ENCODE data around the gene PKD1. TPM values are rescaled to one million over a fixed set of nuclear protein-coding genes. Genes with fewer than 3 reads are reported as not detected.

Gene PKD1
- total RNA-seq, result 195 TPM

GRCh38 chr16:2135770-2136490, at the start of gene PKD1:
TSS of gene PKD1 (minus strand) at chr16:2135898. CDS start at chr16:2135689, 209 bp downstream.

GRCh38 chr16:2155091-2155950, 19.6 kb upstream of the PKD1 start, which contains the start of gene TRAF7:
TSS of gene TRAF7 (plus strand) at chr16:2155782. CDS start at chr16:2163921, 8,139 bp downstream.

GRCh38 chr16:2147981-2148671, 12.4 kb upstream of the PKD1 start, which contains the start of gene RAB26:
TSS of gene RAB26 (plus strand) at chr16:2148625. CDS start at chr16:2148784, 159 bp downstream.

GRCh38 chr16:2047330-2048115, 88.2 kb downstream of the PKD1 start, which contains the start of the genes NTHL1 and TSC2:
TSS of gene NTHL1 (minus strand) at chr16:2047834. CDS start at chr16:2047823, 11 bp downstream.
TSS of gene TSC2 (plus strand) at chr16:2047985. CDS start at chr16:2048616, 631 bp downstream.

Other genes with a start within 250 kb of the PKD1 start
- 0.38 TPM for gene HS3ST6, start 217.5 kb downstream of the PKD1 start, total RNA-seq
- 5.7 TPM for gene MSRB1, start 192.7 kb downstream of the PKD1 start, total RNA-seq
- 6.3 TPM for gene RPL3L, start 181.2 kb downstream of the PKD1 start, total RNA-seq
- gene NDUFB10, start 176.4 kb downstream of the PKD1 start, total RNA-seq, result 71.7 TPM
- 801 TPM for gene RPS2, start 171.1 kb downstream of the PKD1 start, total RNA-seq
- gene RNF151, start 169.0 kb downstream of the PKD1 start, total RNA-seq, result not detected
- gene TBL3, start 163.8 kb downstream of the PKD1 start, total RNA-seq, result 32.0 TPM
- gene NOXO1, start 154.4 kb downstream of the PKD1 start, total RNA-seq, result 0.55 TPM
- 14.7 TPM for gene GFER, start 151.7 kb downstream of the PKD1 start, total RNA-seq
- gene SYNGR3, start 145.9 kb downstream of the PKD1 start, total RNA-seq, result 6.5 TPM
- gene ZNF598, start 126.1 kb downstream of the PKD1 start, total RNA-seq, result 20.3 TPM
- gene NPW, start 116.1 kb downstream of the PKD1 start, total RNA-seq, result 2.0 TPM
- gene NHERF2, start 109.0 kb downstream of the PKD1 start, total RNA-seq, result 36.8 TPM
- 17.2 TPM for gene NTHL1, start 88.1 kb downstream of the PKD1 start, total RNA-seq
- gene TSC2, start 87.9 kb downstream of the PKD1 start, total RNA-seq, result 103 TPM
- 6.1 TPM for gene RAB26, start 12.7 kb upstream of the PKD1 start, total RNA-seq
- gene TRAF7, start 19.9 kb upstream of the PKD1 start, total RNA-seq, result 38.7 TPM
- gene CASKIN1, start 60.7 kb upstream of the PKD1 start, total RNA-seq, result 7.3 TPM
- 34.4 TPM for gene MLST8, start 69.6 kb upstream of the PKD1 start, total RNA-seq
- 12.3 TPM for gene BRICD5, start 75.0 kb upstream of the PKD1 start, total RNA-seq
- 15.1 TPM for gene PGP, start 78.9 kb upstream of the PKD1 start, total RNA-seq
- 37.4 TPM for gene E4F1, start 87.7 kb upstream of the PKD1 start, total RNA-seq
- gene DNASE1L2, start 100.5 kb upstream of the PKD1 start, total RNA-seq, result 1.2 TPM
- gene ECI1, start 115.7 kb upstream of the PKD1 start, total RNA-seq, result 40.5 TPM
- gene RNPS1, start 132.2 kb upstream of the PKD1 start, total RNA-seq, result 117 TPM
- gene ABCA3, start 204.8 kb upstream of the PKD1 start, total RNA-seq, result 25.3 TPM

Data from camera-type eye (tissue), 1 donor.